ENCODE data around the gene PSG5.
"Not testable (repeated sequence)": the region's sequence is repeated elsewhere in the genome, so short reads cannot be mapped to it uniquely, and the experiment has no call there.

PSG5 gene

GRCh38 chr19:43186311-43186935, at the start of gene PSG5:
TSS of gene PSG5 (minus strand) at chr19:43186536. CDS start at chr19:43186405, 131 bp downstream.
- not testable (repeated sequence) for FAIRE-seq

- FAIRE-seq = not testable (repeated sequence)
Measured at GRCh38 chr19:43235686-43236085, 49.4 kb upstream of the PSG5 start.

DNA sequence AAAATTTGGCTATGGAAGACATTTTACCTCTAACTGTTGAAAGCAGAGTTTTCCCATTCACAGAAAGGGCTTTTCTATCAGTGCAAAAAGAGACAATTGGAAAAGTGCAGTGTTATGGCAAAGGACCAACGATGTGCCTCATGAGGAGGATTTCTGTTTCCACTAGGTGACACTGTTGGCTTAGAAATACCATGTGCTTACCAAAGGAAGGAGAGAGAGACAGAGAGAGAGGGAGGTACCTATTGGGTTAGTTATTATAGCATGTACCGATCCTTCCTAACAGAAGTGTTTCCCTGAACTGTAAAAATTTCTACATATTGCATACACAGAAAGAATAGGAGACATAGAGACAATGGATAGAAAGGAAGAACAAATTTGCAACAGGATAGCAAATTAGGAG, 43.0 kb upstream of the PSG5 start:
- FAIRE-seq = no peak

- FAIRE-seq = not testable (repeated sequence)
Measured at GRCh38 chr19:43228730-43229129, 42.4 kb upstream of the PSG5 start.

- FAIRE-seq = not testable (repeated sequence)
Measured at GRCh38 chr19:43226986-43227385, 40.6 kb upstream of the PSG5 start.

- FAIRE-seq = no peak
Measured at GRCh38 chr19:43224855-43225253, 38.5 kb upstream of the PSG5 start.

DNA sequence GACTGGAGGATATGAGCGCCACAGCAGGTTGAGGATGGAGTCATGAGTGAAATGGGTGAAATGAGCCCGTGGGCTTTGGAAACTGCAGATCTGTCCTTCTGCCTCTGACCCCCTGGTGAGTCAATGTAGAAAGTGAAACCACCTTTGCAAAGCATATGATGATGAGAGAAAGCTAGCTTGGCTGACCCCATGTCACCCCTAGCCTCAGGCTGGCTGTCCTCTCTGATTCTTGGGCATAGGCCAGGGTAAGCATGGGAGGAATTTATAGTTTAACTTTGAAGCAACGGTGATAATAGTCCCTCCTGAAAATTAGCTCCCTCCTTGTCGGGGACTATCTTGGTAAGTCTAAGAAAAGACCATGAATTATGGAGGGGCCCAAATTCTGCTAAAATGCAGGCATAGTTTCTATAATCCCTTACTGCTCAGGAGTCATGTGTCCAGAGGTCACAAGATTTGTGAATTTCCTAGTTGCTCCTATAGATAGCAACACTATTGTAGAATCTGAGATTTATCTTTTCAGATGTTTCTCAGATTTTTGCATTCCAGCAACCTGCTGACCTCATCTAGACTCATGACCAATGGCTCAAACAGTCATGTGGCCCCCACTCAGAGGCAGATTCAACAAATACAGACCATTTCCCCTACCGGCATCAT, 38.0 kb upstream of the PSG5 start:
- FAIRE-seq = not testable (repeated sequence)

- FAIRE-seq = not testable (repeated sequence)
Measured at GRCh38 chr19:43221891-43222290, 35.6 kb upstream of the PSG5 start.

DNA sequence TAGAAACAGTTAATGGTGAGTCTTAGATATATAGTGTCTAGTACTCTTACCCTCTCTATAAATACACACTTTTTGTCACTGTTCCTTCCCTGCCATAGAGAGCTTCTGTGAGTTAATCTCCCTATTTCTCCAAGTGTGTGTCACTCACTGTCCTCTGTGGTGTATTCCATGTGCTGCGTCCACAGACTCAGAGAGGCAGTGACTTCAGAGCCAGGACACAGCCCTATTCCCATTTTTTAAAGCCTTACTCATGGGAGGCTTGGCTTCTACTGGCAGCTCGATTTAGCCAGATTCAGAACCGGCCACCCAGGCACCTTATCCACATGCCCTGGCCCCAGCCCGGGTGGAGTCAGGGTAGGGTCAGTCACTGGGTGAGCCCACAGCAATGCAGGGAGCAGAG, 32.8 kb upstream of the PSG5 start:
- FAIRE-seq = not testable (repeated sequence)

DNA sequence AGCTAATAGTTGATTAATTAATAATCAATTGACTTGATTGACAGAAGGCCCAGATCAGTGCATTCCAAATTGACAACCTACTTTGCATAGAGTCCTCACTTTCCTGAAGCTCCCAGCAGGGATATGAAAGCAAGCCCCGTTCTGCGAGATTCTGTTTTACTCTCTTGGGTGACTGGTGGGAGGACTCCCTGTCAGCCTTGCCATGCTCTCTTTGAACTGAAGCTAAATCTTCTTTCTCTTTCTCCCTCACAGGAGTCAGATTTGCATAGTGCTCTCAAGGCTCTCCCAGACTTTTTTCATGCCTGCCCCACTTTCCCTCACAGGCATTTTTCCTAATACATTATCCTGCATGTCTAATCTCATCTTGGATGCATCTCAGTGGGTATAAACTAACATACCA, 29.5 kb upstream of the PSG5 start:
- not testable (repeated sequence) for FAIRE-seq

- no peak for FAIRE-seq
Measured at GRCh38 chr19:43207991-43208390, 21.7 kb upstream of the PSG5 start.

GRCh38 chr19:43207174-43207573, 20.8 kb upstream of the PSG5 start:
- FAIRE-seq = not testable (repeated sequence)

GRCh38 chr19:43205471-43206105, 19.3 kb upstream of the PSG5 start, which contains the start of gene PSG4:
TSS of gene PSG4 (minus strand) at chr19:43205638. CDS start at chr19:43205536, 102 bp downstream.
- FAIRE-seq = not testable (repeated sequence)

- FAIRE-seq = not testable (repeated sequence)
Measured at GRCh38 chr19:43203611-43204010, 17.3 kb upstream of the PSG5 start.

DNA sequence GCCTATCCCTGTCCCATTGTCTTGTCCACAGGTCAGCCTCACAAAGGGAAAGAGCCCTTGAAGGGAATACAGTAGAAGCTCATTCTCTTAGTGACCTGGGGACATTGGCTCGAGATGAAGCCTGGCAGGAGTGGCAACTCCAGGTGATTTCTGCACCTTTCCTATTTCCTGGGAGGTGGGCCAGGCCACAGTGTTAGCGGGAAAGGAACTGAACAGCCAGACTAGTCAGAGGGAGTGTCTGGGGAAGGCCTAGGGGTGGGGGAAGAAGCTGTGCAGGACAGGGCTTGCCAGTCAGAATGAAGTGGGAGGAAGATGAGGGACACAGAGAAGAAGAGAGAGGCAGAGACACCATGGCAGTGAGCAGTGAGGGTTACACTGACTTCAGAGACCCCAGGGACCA, 15.6 kb upstream of the PSG5 start:
- not testable (repeated sequence) for FAIRE-seq

DNA sequence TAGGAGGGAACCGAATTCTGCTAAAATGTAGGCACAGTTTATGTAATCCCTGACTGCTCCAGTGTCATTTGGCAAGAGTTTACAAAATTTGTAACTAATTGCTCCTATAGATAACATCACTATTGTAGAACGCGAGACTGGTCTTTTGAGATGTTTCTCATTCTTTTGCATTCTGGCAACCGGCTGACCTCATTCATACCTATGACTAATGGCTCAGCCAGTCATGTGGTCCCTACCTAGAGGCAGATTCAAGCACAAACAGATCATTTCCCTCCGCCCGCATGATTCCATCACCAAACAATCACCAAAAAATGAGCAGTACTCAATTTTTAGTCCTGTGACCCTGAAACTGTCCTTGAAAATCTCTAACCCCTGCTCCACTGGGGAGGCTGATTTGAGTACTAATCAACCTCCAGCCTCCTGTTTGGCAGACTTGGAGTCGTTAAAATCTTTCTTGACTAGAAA, 15.0 kb upstream of the PSG5 start:
- FAIRE-seq = peak; percentile 82

GRCh38 chr19:43198686-43199419, 12.5 kb upstream of the PSG5 start:
- not testable (repeated sequence) for FAIRE-seq

DNA sequence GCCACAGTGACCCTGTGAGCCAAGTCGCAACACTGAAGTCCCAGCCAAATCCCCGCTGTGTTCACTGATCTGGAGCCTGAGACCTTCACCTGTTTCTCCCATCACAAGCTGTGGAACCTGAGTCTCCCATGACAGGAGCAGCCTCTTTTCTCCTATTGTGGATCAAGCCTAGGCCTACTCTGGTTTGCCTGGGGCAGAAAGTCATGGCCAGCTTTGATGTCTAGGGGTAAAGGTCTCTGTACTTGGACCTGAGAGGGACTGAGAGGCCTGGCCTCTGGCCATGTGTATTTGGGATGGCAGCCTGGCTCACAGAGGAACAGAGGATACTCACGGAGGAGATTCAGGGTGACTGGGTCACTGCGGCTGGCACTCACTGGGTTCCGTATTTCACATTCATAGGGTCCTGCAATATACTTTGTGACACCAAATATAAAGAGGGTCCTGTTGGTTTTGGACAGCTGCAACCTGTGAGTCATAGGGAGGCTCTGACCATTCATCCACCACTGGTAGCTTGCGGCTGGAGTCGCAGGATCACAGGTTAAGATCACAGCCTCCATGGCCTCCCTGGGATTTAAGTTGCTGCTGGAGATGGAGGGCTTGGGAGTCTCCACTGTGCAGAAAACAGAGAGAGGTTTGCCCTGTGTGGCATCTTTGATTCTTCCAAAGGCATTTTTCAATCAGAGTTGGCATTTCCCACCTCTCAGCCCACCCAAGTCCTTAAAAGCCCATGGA, 11.5 kb upstream of the PSG5 start:
- not testable (repeated sequence) for FAIRE-seq

DNA sequence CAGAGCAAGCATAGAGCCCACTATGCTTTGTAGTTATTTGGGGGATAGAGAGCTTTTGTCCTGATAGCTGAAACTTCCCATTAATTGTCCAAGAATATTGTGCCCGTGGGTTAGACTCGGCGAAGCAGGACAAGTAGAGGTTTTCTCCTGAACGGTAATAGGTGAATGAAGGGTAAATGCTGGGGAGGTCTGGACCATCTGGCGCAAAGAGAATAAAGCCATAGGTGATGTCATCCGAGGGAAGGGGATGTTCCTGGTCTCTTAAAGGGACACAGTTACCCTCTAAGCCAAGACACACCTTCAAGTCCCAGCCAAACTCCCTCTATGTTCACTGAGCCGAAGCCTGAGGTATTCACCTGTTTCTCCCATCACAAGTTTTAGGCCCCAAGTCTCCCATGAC, 8.1 kb upstream of the PSG5 start:
- not testable (repeated sequence) for FAIRE-seq

GRCh38 chr19:43192381-43193155, 6.2 kb upstream of the PSG5 start:
- not testable (repeated sequence) for FAIRE-seq

DNA sequence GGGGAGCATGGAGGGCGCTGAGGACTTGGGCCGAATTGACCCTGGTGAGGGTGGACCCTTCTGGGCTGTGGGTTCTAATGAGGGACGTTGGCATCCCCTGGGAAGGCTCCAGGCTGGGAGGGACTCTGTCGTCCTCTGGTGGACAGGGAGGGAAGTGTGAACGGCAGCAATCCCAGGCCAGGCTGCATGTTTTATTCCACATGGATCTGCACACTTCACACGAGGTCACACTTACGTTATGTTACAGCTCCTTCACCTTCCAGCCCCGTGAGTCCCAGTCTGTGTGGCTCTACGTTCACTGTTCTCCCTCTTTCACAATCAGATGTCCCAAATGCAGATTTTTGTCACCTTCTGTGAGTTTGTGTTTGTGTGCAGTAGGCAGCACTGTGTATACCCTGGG, 1.8 kb upstream of the PSG5 start:
- not testable (repeated sequence) for FAIRE-seq

All from endometrium (tissue), 2 donors.